Nephron (organoid): ENCODE measurements around the gene FCAMR.

Experiments
- H3K27ac Mint-ChIP-seq, 3 experiments: 2 replicates each; pipeline ENCODE4 v1.8.0; 2020; ENCODE audit warnings: mixed read lengths in 3 of 3, mild to moderate bottlenecking in 2 of 3, moderate library complexity in 1 of 3
- H3K27me3 Mint-ChIP-seq: 2 replicates; pipeline ENCODE4 v1.8.0; 2021; ENCODE audit warnings: low read depth, mild to moderate bottlenecking, moderate library complexity, mixed read lengths
- H3K36me3 Mint-ChIP-seq: 2 replicates; pipeline ENCODE4 v1.8.0; 2020; ENCODE audit warnings: low read depth, mixed read lengths
- H3K4me1 Mint-ChIP-seq: 2 replicates; pipeline ENCODE4 v1.8.0; 2020; ENCODE audit warnings: mixed read lengths
- H3K4me3 Mint-ChIP-seq, 3 experiments: 2 replicates each; pipeline ENCODE4 v1.8.0; 2020; ENCODE audit warnings: mild to moderate bottlenecking in 3 of 3, mixed read lengths in 3 of 3, moderate library complexity in 2 of 3
- H3K9me3 Mint-ChIP-seq: 2 replicates; pipeline ENCODE4 v1.8.0; 2020; ENCODE audit warnings: mixed read lengths
- TF ChIP-seq, protein P1 (sequence below), 3 experiments: fragments of 200-600 bp; sonication (generic); IDR thresholded peaks; one replicate each; pipeline ENCODE4 v1.5.0; 2021; ENCODE audit warnings: antibody characterized with exemption in 3 of 3; ENCODE audit not compliant: unreplicated experiment in 3 of 3

Gene FCAMR

DNA sequence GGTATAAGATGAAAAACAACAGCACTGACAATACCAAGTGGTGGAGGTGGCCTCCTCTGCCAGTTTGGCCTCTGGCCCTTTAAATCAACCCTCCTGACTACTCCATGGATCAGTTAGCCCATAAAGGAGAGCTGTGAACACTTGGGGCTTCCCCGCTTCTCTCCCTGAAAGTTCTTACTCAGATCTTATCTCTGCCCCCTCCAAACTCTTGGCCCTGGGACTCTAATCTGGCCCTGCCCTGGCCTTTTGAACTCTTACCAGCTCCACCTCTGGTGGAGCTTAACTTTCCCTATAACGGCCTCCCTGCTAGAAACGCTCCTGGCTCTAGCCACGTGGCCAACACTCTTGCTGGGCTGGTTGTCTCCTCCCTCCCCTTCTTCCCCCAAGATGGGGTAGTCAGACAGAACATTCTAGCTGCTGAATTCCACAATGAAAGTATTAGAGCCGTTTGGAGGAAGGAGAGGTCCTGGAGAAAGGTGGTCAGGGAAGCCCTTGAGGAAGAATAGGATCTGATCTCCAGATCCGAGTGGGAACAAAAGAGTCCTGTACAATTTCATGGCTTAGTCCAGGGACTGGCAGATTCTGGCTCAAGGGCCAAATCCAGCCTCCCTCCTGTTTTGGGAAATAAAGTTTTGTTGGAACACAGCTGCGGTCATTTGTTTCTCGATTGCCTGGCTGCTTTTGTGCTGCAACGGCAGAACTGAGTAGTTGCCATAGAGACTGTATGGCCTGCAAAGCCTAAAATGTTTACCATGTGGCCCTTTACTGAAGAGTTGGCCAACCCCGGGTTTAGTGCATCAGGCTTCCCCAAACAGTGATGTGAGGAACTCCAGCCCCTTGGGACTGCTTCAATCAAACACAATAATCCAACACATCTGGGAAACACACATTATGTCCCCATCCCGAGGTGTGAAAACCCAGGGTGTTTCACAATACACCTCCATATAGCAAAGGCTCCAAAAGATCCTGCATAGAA, 14.5 kb downstream of the FCAMR start:
- peaks cover 15% of the 10 kb centered on the region for H3K27me3 Mint-ChIP-seq
- H3K36me3 Mint-ChIP-seq = no peaks in the 10 kb centered on the region
- H3K27ac Mint-ChIP-seq = peak overlapping the region; percentile 35 to 81 (median 81)
- no peaks in the 10 kb centered on the region for H3K9me3 Mint-ChIP-seq
- H3K4me3 Mint-ChIP-seq = peak overlapping the region in 1 of 3 experiments; percentile 6
- TF ChIP-seq, protein P1, sequence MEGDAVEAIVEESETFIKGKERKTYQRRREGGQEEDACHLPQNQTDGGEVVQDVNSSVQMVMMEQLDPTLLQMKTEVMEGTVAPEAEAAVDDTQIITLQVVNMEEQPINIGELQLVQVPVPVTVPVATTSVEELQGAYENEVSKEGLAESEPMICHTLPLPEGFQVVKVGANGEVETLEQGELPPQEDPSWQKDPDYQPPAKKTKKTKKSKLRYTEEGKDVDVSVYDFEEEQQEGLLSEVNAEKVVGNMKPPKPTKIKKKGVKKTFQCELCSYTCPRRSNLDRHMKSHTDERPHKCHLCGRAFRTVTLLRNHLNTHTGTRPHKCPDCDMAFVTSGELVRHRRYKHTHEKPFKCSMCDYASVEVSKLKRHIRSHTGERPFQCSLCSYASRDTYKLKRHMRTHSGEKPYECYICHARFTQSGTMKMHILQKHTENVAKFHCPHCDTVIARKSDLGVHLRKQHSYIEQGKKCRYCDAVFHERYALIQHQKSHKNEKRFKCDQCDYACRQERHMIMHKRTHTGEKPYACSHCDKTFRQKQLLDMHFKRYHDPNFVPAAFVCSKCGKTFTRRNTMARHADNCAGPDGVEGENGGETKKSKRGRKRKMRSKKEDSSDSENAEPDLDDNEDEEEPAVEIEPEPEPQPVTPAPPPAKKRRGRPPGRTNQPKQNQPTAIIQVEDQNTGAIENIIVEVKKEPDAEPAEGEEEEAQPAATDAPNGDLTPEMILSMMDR (IDR thresholded peaks at IDR 0.05; ENCODE audit: unreplicated experiment in 3 of 3) = no peak
- H3K4me1 Mint-ChIP-seq = peaks cover 23% of the 10 kb centered on the region

DNA sequence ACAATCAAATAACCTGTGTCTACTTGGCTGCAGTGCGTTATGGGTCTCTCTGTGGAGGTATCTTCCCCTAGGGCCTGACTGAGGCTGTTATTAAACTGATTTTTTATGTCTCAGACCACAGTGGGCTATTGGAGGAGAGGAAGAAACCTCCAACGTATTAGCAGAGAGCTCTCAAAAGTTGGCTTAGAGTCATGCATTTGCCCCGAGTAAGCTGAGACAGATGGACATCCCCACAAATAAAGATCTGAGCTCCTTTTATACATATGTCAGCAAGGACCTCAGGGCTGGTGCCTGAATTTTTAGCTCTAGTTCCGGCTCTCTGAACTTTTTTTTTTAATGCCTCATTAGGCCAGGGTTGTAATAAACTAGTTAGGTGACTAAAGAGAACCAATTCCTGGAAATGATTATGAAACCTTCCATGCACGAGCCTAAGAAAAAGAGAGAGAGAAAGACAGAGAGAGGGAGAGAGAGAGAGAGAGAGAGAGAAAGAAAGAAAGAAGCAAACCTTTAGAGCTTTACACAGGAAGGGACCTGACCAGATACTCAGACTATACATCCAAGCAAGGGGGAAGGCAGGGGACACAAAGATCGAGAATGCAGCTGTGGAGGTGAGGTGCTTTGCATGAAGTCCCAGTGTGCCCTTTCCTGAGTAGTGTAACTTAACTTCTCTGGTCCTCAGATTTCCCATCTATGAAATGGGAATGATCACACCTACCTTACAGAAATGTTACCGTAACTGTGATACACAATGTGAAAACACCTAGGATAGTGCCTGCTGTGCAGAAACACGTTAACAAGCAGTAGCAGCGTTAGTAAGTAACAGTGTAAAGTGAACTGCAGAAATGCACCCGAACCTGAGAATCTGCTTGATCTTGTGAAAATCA, 15.6 kb downstream of the FCAMR start:
- Mint-ChIP-seq H3K4me3 (peak overlapping the region in 1 of 3 experiments; percentile 28), H3K36me3 (no peaks in the 10 kb centered on the region), H3K27me3 (peaks cover 10% of the 10 kb centered on the region), H3K4me1 (peaks cover 23% of the 10 kb centered on the region), H3K27ac (peak overlapping the region; percentile 58 to 88 (median 87)), H3K9me3 (peaks cover 3% of the 10 kb centered on the region)
- TF ChIP-seq, protein P1 (IDR thresholded peaks at IDR 0.05; ENCODE audit: unreplicated experiment in 3 of 3) = no peak

DNA sequence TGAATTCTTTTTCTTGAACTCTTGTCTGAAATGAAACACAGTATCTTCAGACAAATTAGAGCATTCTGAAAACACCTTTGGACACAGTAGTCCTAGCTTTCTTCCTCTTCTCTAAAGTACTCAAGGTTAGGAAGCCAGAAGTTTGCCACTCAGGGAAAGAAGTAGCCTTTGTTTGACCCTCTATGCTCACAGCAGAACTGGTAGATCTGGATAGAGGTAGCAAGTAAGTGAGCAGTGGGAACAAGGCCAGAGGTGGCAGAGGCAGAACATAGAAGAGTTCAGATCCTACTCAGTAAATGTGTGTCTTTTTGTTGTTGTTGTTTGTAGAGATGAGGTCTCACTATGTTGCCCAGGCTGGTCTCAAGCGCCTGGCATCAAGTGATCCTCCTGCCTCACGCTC, 16.6 kb downstream of the FCAMR start:
- Mint-ChIP-seq H3K27ac (peak overlapping the region; percentile 24 to 71 (median 51)), H3K9me3 (peaks cover 3% of the 10 kb centered on the region), H3K36me3 (no peaks in the 10 kb centered on the region), H3K27me3 (peaks cover 15% of the 10 kb centered on the region), H3K4me3 (no peak overlapping the region), H3K4me1 (peaks cover 23% of the 10 kb centered on the region)
- TF ChIP-seq, protein P1 (IDR thresholded peaks at IDR 0.05; ENCODE audit: unreplicated experiment in 3 of 3) = no peak

DNA sequence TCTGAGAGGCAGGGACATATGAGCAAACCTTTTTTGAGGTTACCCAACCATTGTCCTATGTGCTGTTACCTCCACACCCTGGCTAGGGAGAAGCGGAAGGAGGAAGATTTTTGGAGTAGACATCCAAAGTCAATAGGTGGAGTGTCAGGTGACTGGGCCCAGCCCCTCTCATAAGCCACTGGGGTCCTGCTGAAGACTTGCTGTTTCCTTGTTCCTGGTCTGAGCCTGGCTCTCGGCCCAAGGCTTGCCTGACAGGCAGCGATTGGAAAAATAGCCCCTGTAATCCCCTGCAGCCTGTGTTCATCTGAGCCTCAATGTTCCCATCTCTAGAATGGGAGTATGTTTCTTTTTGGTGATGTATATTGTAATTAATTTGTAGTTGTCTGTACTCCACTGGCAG, 17.1 kb downstream of the FCAMR start:
- Mint-ChIP-seq H3K27ac (peak overlapping the region; percentile 24 to 90 (median 51)), H3K36me3 (no peaks in the 10 kb centered on the region), H3K4me3 (no peak overlapping the region), H3K4me1 (peaks cover 23% of the 10 kb centered on the region), H3K27me3 (peaks cover 15% of the 10 kb centered on the region), H3K9me3 (peaks cover 3% of the 10 kb centered on the region)
- TF ChIP-seq, protein P1 (IDR thresholded peaks at IDR 0.05; ENCODE audit: unreplicated experiment in 3 of 3) = no peak

DNA sequence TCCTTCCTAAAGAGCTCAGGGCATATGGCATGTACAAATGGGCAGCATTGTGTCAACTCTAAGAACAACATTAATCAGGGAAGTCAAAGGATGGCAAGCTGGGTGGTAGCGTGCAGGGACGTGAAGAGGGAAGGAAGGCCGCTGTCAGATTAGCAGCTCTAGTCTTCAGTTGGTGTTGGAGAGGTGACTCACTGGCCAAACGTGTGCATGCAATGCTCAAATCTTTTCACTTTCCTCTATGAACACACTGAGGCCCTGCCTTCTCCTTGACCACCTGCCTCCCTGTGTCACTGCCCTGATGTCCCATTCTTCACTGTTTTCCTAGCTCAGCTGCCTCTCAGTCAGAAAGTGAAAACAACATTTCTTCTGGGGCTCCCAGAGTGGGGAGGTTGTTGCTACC, 18.1 kb downstream of the FCAMR start:
- Mint-ChIP-seq H3K4me1 (peaks cover 23% of the 10 kb centered on the region), H3K9me3 (peaks cover 3% of the 10 kb centered on the region), H3K4me3 (no peak overlapping the region), H3K36me3 (no peaks in the 10 kb centered on the region), H3K27me3 (peaks cover 12% of the 10 kb centered on the region), H3K27ac (peak overlapping the region; percentile 86 to 91 (median 90))
- TF ChIP-seq, protein P1 (IDR thresholded peaks at IDR 0.05; ENCODE audit: unreplicated experiment in 3 of 3) = no peak
